Bladder microvascular endothelial cell (primary cell): ENCODE measurements around the gene S100G. TPM values are rescaled to one million over a fixed set of nuclear protein-coding genes. Genes with fewer than 3 reads are reported as not detected.

Source experiments
- total RNA-seq: library from RNA; depleted of rRNA; stranded (reverse); fragments of >200 nt; gene quantifications from 2 replicates; pipeline ENCODE4 v1.2.3, GENCODE V29; 2014

S100G gene, protein sequence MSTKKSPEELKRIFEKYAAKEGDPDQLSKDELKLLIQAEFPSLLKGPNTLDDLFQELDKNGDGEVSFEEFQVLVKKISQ
- not detected in 2 replicates for total RNA-seq

DNA sequence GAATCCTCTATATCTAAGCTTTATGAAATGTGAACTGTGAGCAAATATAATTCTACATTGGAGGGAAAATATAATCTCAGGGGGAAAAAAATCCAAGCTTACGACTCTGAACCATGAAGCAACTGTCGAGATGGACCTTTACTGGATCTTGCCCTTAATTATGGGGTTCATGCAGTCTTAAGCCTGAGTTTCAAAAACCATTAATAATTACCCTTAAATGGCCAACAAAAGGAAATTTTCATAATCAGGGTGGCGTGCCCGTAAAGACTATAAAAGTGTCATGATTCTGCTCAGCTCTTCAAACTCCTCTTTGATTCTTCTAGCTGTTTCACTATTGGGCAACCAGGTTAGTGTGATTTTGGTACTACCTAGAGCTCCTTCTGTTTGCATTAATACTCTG lies at the start of gene S100G:
TSS of gene S100G (plus strand) at position 301 of the 400 bp plus-strand sequence. CDS start 849 bp downstream, outside the sequence.

Other genes starting within 250 kb of the S100G start
- 8.9 and 16.9 TPM in 2 replicates for gene CTPS2, start 62.5 kb downstream of the S100G start, total RNA-seq
- gene SYAP1, start 69.5 kb downstream of the S100G start, total RNA-seq: 18.6 and 24.0 TPM in 2 replicates
- 3.1 and 6.4 TPM in 2 replicates for gene TXLNG, start 136.3 kb downstream of the S100G start, total RNA-seq
- 115 and 145 TPM in 2 replicates for gene RBBP7, start 220.2 kb downstream of the S100G start, total RNA-seq